CD8-positive, alpha-beta memory T cell (primary cell): ENCODE results near the gene EPS15. TPM values are rescaled to one million over a fixed set of nuclear protein-coding genes. Genes with fewer than 3 reads are reported as not detected.
A peak's percentile ranks its signal among the peaks of the same experiment; 100 is the strongest.

Experiments
- CTCF ChIA-PET: fragments of 350-600 bp; sonication (Branson Sonifier 250); formaldehyde crosslinking; loops from one replicate; lab custom pipeline; 2021; ENCODE audit warnings: antibody characterized with exemption; lab: Charles Lee
- POLR2A ChIA-PET: fragments of 350-600 bp; sonication (Branson Sonifier 250); formaldehyde crosslinking; loops from one replicate; lab custom pipeline; 2021; ENCODE audit warnings: antibody characterized with exemption; lab: Charles Lee
- DNase-seq, 5 donors: peaks; one replicate each; pipeline versions ENCODE4 v3.0.0 to v3.0.0-alpha.2; 2020 to 2022; ENCODE audit warnings: mixed read lengths in 1 of 5
- H3K27ac ChIP-seq: one replicate; pipeline ENCODE4 v1.7.0; 2013; ENCODE audit warnings: low read depth, mild to moderate bottlenecking, low read length, moderate library complexity
- H3K27me3 ChIP-seq: 2 replicates; pipeline ENCODE4 v1.7.0; 2013; ENCODE audit warnings: low read length, mild to moderate bottlenecking; ENCODE audit not compliant: insufficient read depth, poor library complexity, severe bottlenecking
- H3K36me3 ChIP-seq: 2 replicates; pipeline ENCODE4 v1.7.0; 2013; ENCODE audit warnings: mild to moderate bottlenecking, low read length, moderate library complexity; ENCODE audit not compliant: insufficient read depth
- H3K4me1 ChIP-seq: 2 replicates; pipeline ENCODE4 v1.7.0; 2013; ENCODE audit warnings: mild to moderate bottlenecking, low read length, moderate library complexity; ENCODE audit not compliant: insufficient read depth
- H3K4me3 ChIP-seq: 2 replicates; pipeline ENCODE4 v1.7.0; 2013; ENCODE audit warnings: mild to moderate bottlenecking, low read length
- H3K9me3 ChIP-seq: 2 replicates; pipeline ENCODE4 v1.7.0; 2013; ENCODE audit warnings: mild to moderate bottlenecking, low read length
- H3K27ac Mint-ChIP-seq, 8 donors: one replicate each; pipeline ENCODE4 v1.8.0; 2020 to 2021; ENCODE audit warnings: mixed read lengths in 8 of 8, mild to moderate bottlenecking in 6 of 8, inconsistent platforms in 3 of 8, moderate library complexity in 3 of 8
- H3K27me3 Mint-ChIP-seq, 2 donors: one replicate each; pipeline ENCODE4 v1.8.0; 2020 to 2021; ENCODE audit warnings: mixed read lengths in 2 of 2, mild to moderate bottlenecking in 1 of 2, moderate library complexity in 1 of 2
- H3K36me3 Mint-ChIP-seq, 3 donors: one replicate each; pipeline ENCODE4 v1.8.0; 2020 to 2021; ENCODE audit warnings: mixed read lengths in 3 of 3, inconsistent platforms in 1 of 3, mild to moderate bottlenecking in 1 of 3
- H3K4me1 Mint-ChIP-seq, 3 donors: one replicate each; pipeline ENCODE4 v1.8.0; 2020 to 2021; ENCODE audit warnings: mixed read lengths in 3 of 3, inconsistent platforms in 1 of 3, mild to moderate bottlenecking in 1 of 3
- H3K4me3 Mint-ChIP-seq, 7 donors: one replicate each; pipeline ENCODE4 v1.8.0; 2020 to 2021; ENCODE audit warnings: mixed read lengths in 7 of 7, mild to moderate bottlenecking in 6 of 7, moderate library complexity in 4 of 7, inconsistent platforms in 2 of 7
- H3K9me3 Mint-ChIP-seq, 5 donors: one replicate each; pipeline ENCODE4 v1.8.0; 2020 to 2022; ENCODE audit warnings: mixed read lengths in 5 of 5, mild to moderate bottlenecking in 3 of 5, moderate library complexity in 2 of 5, inconsistent platforms in 1 of 5
- polyA plus RNA-seq: library from polyadenylated mRNA; unstranded; fragments of 300-500 nt; fragmentation: Illumina TruSeq; gene quantifications from one replicate; pipeline ENCODE4 v1.2.3, GENCODE V29; 2021
- total RNA-seq, 2 experiments: library from RNA; stranded (reverse); gene quantifications; one replicate each; pipeline ENCODE4 v1.2.3, GENCODE V29; 2021

The EPS15 gene
- total and polyA plus RNA-seq, 3 experiments from 2014 or later: 59.6 to 112 (median 108) TPM

DNA sequence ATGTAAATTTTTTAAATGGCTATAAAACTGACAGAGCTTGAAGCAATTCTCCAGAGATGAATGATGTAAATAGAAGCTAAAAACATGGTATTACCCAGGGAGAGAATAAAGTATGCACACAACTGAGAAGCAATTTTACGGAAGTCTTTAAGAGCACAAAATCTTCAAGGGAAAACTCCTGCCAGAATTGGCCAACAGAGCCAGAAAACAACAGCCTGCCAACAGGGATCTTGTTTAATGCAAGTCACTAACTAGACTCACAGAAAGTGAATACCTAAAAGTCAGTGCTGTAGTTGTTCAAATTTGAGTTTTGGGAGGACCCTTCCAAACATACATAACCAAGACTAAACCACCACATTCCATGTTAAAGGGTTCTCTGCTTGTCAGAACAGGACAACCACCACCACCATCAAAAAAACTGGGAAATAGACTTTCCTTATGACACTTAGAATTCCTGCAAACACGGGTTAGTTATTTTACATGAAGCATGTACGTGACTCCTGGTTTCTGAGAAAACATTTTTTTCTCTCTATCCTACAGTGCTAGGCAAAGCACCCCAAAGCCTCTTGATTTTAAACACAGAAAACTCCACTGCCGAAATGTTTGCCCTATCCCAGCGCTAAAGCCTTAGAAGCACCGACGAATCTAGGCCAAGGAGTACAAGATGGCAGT is 1.6 kb downstream of the EPS15 start:
- POLR2A ChIA-PET: interaction anchor here (0.9 kb wide), 1 partner anchor 16 kb away, joined by 3 read pairs; no protein-coding TSS in a partner anchor
- Histone ChIP-seq H3K4me3 (peak overlapping the region; percentile 89), H3K27me3 (no peaks in the 10 kb centered on the region), H3K27ac (peak overlapping the region; percentile 87), H3K9me3 (no peaks in the 10 kb centered on the region), H3K36me3 (no peaks in the 10 kb centered on the region), H3K4me1 (peaks cover 51% of the 10 kb centered on the region)
- H3K4me3 Mint-ChIP-seq: peak overlapping the region; percentile 92 to 98 (median 96)
- CTCF ChIA-PET: interaction anchor here (4.0 kb wide), 1 partner anchor 17 kb away, joined by 14 read pairs; no protein-coding TSS in a partner anchor
- H3K9me3 Mint-ChIP-seq: no peaks in the 10 kb centered on the region
- H3K27me3 Mint-ChIP-seq: no peaks in the 10 kb centered on the region
- H3K27ac Mint-ChIP-seq: peak overlapping the region; percentile 90 to 98 (median 96)
- H3K4me1 Mint-ChIP-seq: peaks cover 71 to 78% (median 77%) of the 10 kb centered on the region in 3 donors
- peaks cover 0 to 10% (median 0%) of the 10 kb centered on the region in 3 donors for H3K36me3 Mint-ChIP-seq
- no peak for DNase-seq

DNA sequence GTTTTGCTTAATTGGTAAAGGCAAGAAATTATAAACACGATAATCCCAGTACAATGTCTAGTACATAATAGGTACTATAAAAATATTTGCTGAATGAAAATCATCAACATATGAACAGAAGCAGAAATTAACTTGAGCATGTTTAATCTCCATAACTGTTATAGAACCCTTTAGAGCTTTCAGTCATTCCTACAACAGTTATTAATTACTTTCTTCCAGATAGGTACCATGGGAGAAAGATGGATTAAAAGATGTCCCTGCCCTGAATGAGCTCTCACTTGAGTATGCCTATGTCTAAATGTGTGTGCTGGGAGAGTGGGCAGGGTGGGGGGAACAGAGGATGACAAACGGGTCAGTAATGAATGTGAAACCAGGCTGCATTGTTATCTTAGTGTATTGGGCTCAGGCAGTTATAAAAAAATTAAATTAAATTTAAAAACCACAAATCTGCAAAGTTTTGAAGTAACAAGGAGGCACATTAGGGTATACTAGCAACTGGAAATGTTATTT is 2.4 kb downstream of the EPS15 start:
- H3K27ac Mint-ChIP-seq: peak overlapping the region; percentile 90 to 98 (median 94)
- H3K4me1 Mint-ChIP-seq: peaks cover 79 to 86% (median 85%) of the 10 kb centered on the region in 3 donors
- H3K9me3 Mint-ChIP-seq: no peaks in the 10 kb centered on the region
- H3K27me3 Mint-ChIP-seq: no peaks in the 10 kb centered on the region
- H3K36me3 Mint-ChIP-seq: peaks cover 0 to 10% (median 0%) of the 10 kb centered on the region in 3 donors
- Histone ChIP-seq H3K27me3 (no peaks in the 10 kb centered on the region), H3K27ac (peak overlapping the region; percentile 87), H3K9me3 (no peaks in the 10 kb centered on the region), H3K4me1 (peaks cover 59% of the 10 kb centered on the region), H3K36me3 (no peaks in the 10 kb centered on the region), H3K4me3 (no peak overlapping the region)
- peak overlapping the region; percentile 85 to 98 (median 92) for H3K4me3 Mint-ChIP-seq
- CTCF ChIA-PET: interaction anchor here (4.0 kb wide), 1 partner anchor 18 kb away, joined by 14 read pairs; no protein-coding TSS in a partner anchor
- DNase-seq: no peak
- POLR2A ChIA-PET: interaction anchor here (0.9 kb wide), 1 partner anchor 15 kb away, joined by 3 read pairs; no protein-coding TSS in a partner anchor

DNA sequence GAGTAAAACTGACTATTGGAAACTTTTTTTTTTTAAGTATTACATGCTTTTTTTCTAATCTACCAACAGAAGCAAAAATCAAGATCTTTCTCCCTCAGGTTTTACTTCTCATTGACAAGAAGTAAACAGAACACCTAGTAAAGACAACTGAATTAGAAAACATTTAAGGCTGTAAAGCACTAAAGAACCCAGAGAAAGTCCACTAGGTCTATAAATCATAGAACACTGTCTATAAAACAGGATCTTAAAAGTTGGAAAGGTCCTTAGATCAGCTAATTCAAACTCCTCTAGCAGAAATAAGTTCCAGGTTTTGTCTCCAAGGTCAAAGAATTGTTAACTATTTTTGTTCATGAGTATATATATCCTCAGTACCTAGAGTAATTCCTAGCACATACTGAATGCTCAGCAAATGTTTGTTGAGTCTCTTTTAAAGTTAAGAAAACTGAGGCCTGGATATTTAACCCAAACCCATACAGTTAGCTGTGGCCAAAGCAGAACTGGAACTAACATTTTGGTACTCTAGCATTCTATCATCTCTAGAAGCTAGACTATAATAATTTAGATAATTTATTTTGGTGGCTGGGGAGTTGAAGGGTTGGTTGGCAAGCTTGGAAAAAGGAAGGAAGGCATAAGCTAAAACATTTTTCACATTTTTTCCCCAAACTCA is 3.0 kb downstream of the EPS15 start:
- peaks cover 0 to 10% (median 0%) of the 10 kb centered on the region in 3 donors for H3K36me3 Mint-ChIP-seq
- no peak for DNase-seq
- peak overlapping the region; percentile 85 to 98 (median 92) for H3K4me3 Mint-ChIP-seq
- no peaks in the 10 kb centered on the region for H3K9me3 Mint-ChIP-seq
- ChIA-PET POLR2A (no interaction called here), CTCF (interaction anchor here (1.3 to 4.0 kb wide), 3 partner anchors 10 to 219 kb away, joined by 3 to 14 read pairs (median 6); no protein-coding TSS in a partner anchor)
- Histone ChIP-seq H3K27me3 (no peaks in the 10 kb centered on the region), H3K4me1 (peaks cover 58% of the 10 kb centered on the region), H3K4me3 (no peak overlapping the region), H3K27ac (peak overlapping the region; percentile 87), H3K36me3 (no peaks in the 10 kb centered on the region), H3K9me3 (no peaks in the 10 kb centered on the region)
- peaks cover 79 to 86% (median 86%) of the 10 kb centered on the region in 3 donors for H3K4me1 Mint-ChIP-seq
- H3K27me3 Mint-ChIP-seq: no peaks in the 10 kb centered on the region
- peak overlapping the region; percentile 90 to 98 (median 94) for H3K27ac Mint-ChIP-seq

DNA sequence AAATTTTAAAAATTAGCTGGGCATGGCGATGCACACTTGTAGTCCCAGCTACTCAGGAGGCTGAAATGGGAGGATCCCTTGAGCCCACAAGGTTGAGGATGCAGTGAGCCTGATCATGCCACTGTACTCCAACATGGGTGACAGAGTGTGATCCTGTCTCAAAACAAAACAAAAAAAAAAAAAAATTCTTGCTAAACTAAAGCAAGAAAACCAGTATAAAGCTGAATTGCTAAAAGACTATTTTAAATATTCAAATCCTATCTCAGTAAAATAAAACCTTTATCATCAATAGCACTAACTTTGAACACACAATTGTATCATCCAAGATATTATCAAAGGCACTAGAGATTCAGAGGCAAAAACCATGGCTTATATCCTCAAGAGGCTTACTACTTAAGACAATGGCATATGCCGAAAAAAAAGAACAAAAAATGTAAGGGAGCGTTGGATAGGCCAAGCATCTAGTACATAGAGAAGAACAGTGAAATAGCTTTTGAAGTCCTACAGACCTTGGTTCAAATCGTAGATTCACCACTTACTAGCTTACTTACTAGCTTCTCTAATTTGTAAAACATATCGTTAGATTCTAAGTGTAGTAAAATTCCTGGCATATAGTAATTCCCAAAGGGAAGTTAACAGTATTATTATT is 3.6 kb downstream of the EPS15 start:
- Mint-ChIP-seq H3K9me3 (no peaks in the 10 kb centered on the region), H3K36me3 (peaks cover 0 to 11% (median 0%) of the 10 kb centered on the region in 3 donors), H3K27ac (peak overlapping the region; percentile 90 to 98 (median 94)), H3K27me3 (no peaks in the 10 kb centered on the region), H3K4me1 (peaks cover 73 to 84% (median 84%) of the 10 kb centered on the region in 3 donors), H3K4me3 (peak overlapping the region; percentile 85 to 98 (median 92))
- POLR2A ChIA-PET: no interaction called here
- Histone ChIP-seq H3K27me3 (no peaks in the 10 kb centered on the region), H3K36me3 (no peaks in the 10 kb centered on the region), H3K9me3 (no peaks in the 10 kb centered on the region), H3K4me1 (peaks cover 54% of the 10 kb centered on the region), H3K27ac (peak overlapping the region; percentile 29), H3K4me3 (no peak overlapping the region)
- no peak for DNase-seq
- CTCF ChIA-PET: interaction anchor here (1.3 to 1.5 kb wide), 2 partner anchors 9 to 219 kb away, joined by 3 to 6 read pairs; no protein-coding TSS in a partner anchor

DNA sequence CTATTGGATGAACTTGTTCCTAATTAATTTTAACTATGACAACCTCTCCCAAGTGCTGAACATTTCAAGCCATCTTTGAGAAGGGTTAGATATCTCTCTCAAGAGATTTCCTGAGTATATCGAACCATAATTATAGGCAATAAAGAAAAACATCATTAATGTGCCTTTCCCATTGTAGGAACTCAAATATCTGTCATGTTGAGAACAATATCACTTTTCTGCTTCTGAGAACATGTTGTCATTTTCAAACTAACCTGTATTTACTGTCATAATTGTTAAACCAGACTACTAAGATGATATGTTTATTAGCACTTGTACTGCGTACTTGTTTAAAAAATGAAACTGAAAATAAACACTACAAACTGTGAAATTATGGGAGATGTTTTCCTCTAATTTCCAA is 4.3 kb downstream of the EPS15 start:
- CTCF ChIA-PET: interaction anchor here (1.3 to 1.5 kb wide), 2 partner anchors 9 to 218 kb away, joined by 3 to 6 read pairs; no protein-coding TSS in a partner anchor
- peak overlapping the region; percentile 29 for H3K27ac ChIP-seq
- H3K27ac Mint-ChIP-seq: peak overlapping the region; percentile 90 to 96 (median 94)

DNA sequence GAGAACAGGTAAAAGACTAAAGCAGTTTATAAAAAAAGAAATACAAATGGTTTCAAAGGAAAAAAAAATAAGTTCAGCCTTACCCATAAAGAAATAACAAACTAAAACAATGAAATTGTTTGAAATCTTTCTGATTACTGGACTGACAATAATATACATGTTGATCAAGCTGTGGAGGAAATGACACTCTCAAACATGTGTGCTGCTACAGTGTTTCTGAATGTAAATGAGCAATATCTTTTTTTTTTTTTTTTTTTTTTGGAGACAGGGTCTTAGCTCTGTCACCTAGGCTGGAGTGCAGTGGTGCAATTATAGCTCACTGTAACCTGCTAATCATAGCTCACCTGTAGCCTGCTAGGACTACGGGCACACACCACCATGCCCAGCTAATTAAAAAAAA is 6.5 kb downstream of the EPS15 start:
- Histone ChIP-seq H3K4me3 (no peak overlapping the region), H3K9me3 (no peaks in the 10 kb centered on the region), H3K27ac (no peak overlapping the region), H3K4me1 (peaks cover 49% of the 10 kb centered on the region), H3K36me3 (no peaks in the 10 kb centered on the region), H3K27me3 (no peaks in the 10 kb centered on the region)
- Mint-ChIP-seq H3K27me3 (no peaks in the 10 kb centered on the region), H3K36me3 (peaks cover 0 to 6% (median 0%) of the 10 kb centered on the region in 3 donors), H3K4me3 (peak overlapping the region in 6 of 7 donors; percentile 4 to 46 (median 17)), H3K9me3 (no peaks in the 10 kb centered on the region), H3K4me1 (peaks cover 78 to 94% (median 94%) of the 10 kb centered on the region in 3 donors), H3K27ac (peak overlapping the region in 4 of 8 donors; percentile 3 to 51 (median 28))
- POLR2A ChIA-PET: interaction anchor here (0.6 kb wide), 2 partner anchors 50 to 544 kb away, joined by 3 to 22 read pairs; no protein-coding TSS in a partner anchor
- CTCF ChIA-PET: interaction anchor here (0.6 kb wide), 1 partner anchor 22 kb away, joined by 3 read pairs; no protein-coding TSS in a partner anchor
- DNase-seq: no peak

More for the DNA sequence above, 4.3 kb downstream of the EPS15 start:
- H3K27me3 Mint-ChIP-seq: no peaks in the 10 kb centered on the region
- H3K9me3 Mint-ChIP-seq: no peaks in the 10 kb centered on the region
- POLR2A ChIA-PET: no interaction called here
- H3K4me3 ChIP-seq: no peak overlapping the region
- peaks cover 0 to 12% (median 0%) of the 10 kb centered on the region in 3 donors for H3K36me3 Mint-ChIP-seq
- H3K9me3 ChIP-seq: no peaks in the 10 kb centered on the region
- peak overlapping the region; percentile 85 to 98 (median 92) for H3K4me3 Mint-ChIP-seq
- H3K4me1 ChIP-seq: peaks cover 53% of the 10 kb centered on the region
- peaks cover 73 to 84% (median 84%) of the 10 kb centered on the region in 3 donors for H3K4me1 Mint-ChIP-seq
- DNase-seq: no peak
- H3K27me3 ChIP-seq: no peaks in the 10 kb centered on the region
- no peaks in the 10 kb centered on the region for H3K36me3 ChIP-seq

DNA sequence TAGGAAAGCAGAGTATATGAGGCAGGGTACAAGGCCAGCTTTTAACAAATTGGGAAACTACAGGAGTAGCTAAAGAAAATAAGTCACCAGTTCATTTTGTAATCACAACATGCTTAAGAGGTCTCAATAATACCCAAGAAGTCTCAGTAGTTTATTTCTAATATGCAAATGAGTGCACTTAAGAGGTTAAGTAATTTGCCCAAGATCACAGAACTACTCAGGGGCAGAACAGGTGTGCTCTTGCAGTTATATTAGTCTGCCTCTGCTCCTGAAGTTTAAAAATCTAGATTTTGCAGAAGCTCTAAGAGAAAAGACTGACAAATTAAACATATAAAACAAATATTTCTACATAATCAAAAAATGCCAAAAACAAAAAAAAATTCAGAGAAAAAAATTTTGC is 6.9 kb downstream of the EPS15 start:
- no peaks in the 10 kb centered on the region for H3K9me3 Mint-ChIP-seq
- CTCF ChIA-PET: interaction anchor here (0.6 kb wide), 1 partner anchor 22 kb away, joined by 3 read pairs; no protein-coding TSS in a partner anchor

More for the DNA sequence above, 6.9 kb downstream of the EPS15 start:
- Histone ChIP-seq H3K4me3 (no peak overlapping the region), H3K9me3 (no peaks in the 10 kb centered on the region), H3K4me1 (peaks cover 51% of the 10 kb centered on the region), H3K36me3 (no peaks in the 10 kb centered on the region), H3K27me3 (no peaks in the 10 kb centered on the region), H3K27ac (no peak overlapping the region)
- DNase-seq: no peak
- H3K36me3 Mint-ChIP-seq: peaks cover 0 to 8% (median 0%) of the 10 kb centered on the region in 3 donors
- H3K27me3 Mint-ChIP-seq: no peaks in the 10 kb centered on the region
- peak overlapping the region in 5 of 7 donors; percentile 5 to 46 (median 21) for H3K4me3 Mint-ChIP-seq
- H3K27ac Mint-ChIP-seq: peak overlapping the region in 4 of 8 donors; percentile 28 to 52 (median 40)
- POLR2A ChIA-PET: interaction anchor here (0.6 kb wide), 1 partner anchor 50 kb away, joined by 22 read pairs; no protein-coding TSS in a partner anchor
- peaks cover 78 to 94% (median 94%) of the 10 kb centered on the region in 3 donors for H3K4me1 Mint-ChIP-seq
